Neural progenitor cell (in vitro differentiated cells): ENCODE data around the gene BMPR1B. TPM values are rescaled to one million over a fixed set of nuclear protein-coding genes. Genes with fewer than 3 reads are reported as not detected.

Source experiments
- DNase-seq: peaks from one replicate; pipeline ENCODE4 v3.0.0-alpha.2; 2016; ENCODE audit warnings: low spot score
- H2AFZ ChIP-seq: fragments of 200-600 bp; sonication (generic); replicated peaks from 2 replicates; pipeline ENCODE4 v1.6.1; 2016; ENCODE audit warnings: antibody characterized with exemption
- H3F3A ChIP-seq: fragments of 200-600 bp; sonication (generic); 2 replicates; pipeline ENCODE4 v1.6.1; 2016; ENCODE audit warnings: antibody characterized with exemption, low read depth
- H3K27ac ChIP-seq: fragments of 200-600 bp; sonication (generic); 2 replicates; pipeline ENCODE4 v1.5.1; 2016; ENCODE audit warnings: mild to moderate bottlenecking
- H3K27me3 ChIP-seq: fragments of 200-600 bp; sonication (generic); 2 replicates; pipeline ENCODE4 v1.6.1; 2016; ENCODE audit warnings: mild to moderate bottlenecking, moderate library complexity
- H3K36me3 ChIP-seq: fragments of 200-600 bp; sonication (generic); 2 replicates; pipeline ENCODE4 v1.5.1; 2016
- H3K4me1 ChIP-seq: fragments of 200-600 bp; sonication (generic); 2 replicates; pipeline ENCODE4 v1.6.1; 2016; ENCODE audit warnings: mixed run types
- H3K4me2 ChIP-seq: fragments of 200-600 bp; sonication (generic); 2 replicates; pipeline ENCODE4 v1.6.1; 2016
- H3K4me3 ChIP-seq: fragments of 200-600 bp; sonication (generic); 2 replicates; pipeline ENCODE4 v1.5.1; 2016
- H3K79me2 ChIP-seq: fragments of 200-600 bp; sonication (generic); 2 replicates; pipeline ENCODE4 v1.6.1; 2016; ENCODE audit warnings: low read depth
- H3K9ac ChIP-seq: fragments of 200-600 bp; sonication (generic); 2 replicates; pipeline ENCODE4 v1.6.1; 2016
- H3K9me3 ChIP-seq: fragments of 200-600 bp; sonication (generic); 2 replicates; pipeline ENCODE4 v1.5.1; 2016; ENCODE audit warnings: low read depth
- H4K20me1 ChIP-seq: fragments of 200-600 bp; sonication (generic); 2 replicates; pipeline ENCODE4 v1.6.1; 2016; ENCODE audit warnings: low read depth
- H3K27ac Mint-ChIP-seq: 3 replicates; pipeline ENCODE4 v1.8.0; 2021; ENCODE audit warnings: mixed read lengths
- H3K27me3 Mint-ChIP-seq: 2 replicates; pipeline ENCODE4 v1.8.0; 2022; ENCODE audit warnings: low read depth, mild to moderate bottlenecking, inconsistent platforms, moderate library complexity, mixed read lengths; ENCODE audit not compliant: insufficient read depth
- H3K36me3 Mint-ChIP-seq: 3 replicates; pipeline ENCODE4 v1.8.0; 2021; ENCODE audit warnings: mixed read lengths
- H3K4me1 Mint-ChIP-seq: 3 replicates; pipeline ENCODE4 v1.8.0; 2021; ENCODE audit warnings: mixed read lengths
- H3K4me3 Mint-ChIP-seq: 3 replicates; pipeline ENCODE4 v1.8.0; 2021; ENCODE audit warnings: mild to moderate bottlenecking, moderate library complexity, mixed read lengths
- H3K9me3 Mint-ChIP-seq: 3 replicates; pipeline ENCODE4 v1.8.0; 2020; ENCODE audit warnings: mixed read lengths
- EZH2 ChIP-seq: fragments of 200-600 bp; sonication (generic); IDR thresholded peaks from 2 replicates; pipeline ENCODE4 v1.6.1; 2017; ENCODE audit warnings: antibody characterized with exemption, mild to moderate bottlenecking, moderate library complexity
- EZH2phosphoT487 ChIP-seq: fragments of 200-600 bp; sonication (generic); IDR thresholded peaks from 2 replicates; pipeline ENCODE4 v1.6.1; 2017; ENCODE audit warnings: antibody characterized with exemption
- total RNA-seq: library from RNA; depleted of rRNA; stranded (reverse); fragments of >200 nt; gene quantifications from 2 replicates; pipeline ENCODE4 v1.2.3, GENCODE V29; 2015; ENCODE audit warnings: low replicate concordance
- TF ChIP-seq, protein P1 (sequence below): fragments of 200-600 bp; sonication (generic); IDR thresholded peaks from 2 replicates; pipeline ENCODE4 v1.5.1; 2017; ENCODE audit warnings: antibody characterized with exemption, mild to moderate bottlenecking

Gene BMPR1B
- total RNA-seq, 1 donor from 2014 or later = 2.7 TPM

DNA sequence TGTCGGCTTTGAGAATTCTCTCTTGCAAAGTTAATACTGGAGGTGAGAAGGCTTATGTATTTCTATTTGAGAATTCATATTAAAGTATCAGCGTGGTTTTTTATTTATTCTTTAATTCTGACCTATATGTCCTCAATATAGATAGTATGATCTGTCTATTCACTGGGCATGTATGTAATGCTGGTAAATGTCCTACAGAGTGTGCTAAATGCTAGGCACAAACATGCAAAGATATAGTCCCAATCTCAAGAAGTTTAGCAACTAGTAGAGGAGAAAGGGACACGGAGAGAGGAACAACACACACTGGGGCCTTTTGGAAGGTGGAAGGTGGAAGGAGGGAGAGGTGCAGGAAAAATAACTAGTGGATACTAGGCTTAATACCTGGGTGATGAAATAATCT lies 11.0 kb upstream of the BMPR1B start:
- no peaks in the 10 kb centered on the region for H3K36me3 Mint-ChIP-seq
- Histone ChIP-seq H3K79me2 (no peaks in the 10 kb centered on the region), H3K27me3 (no peaks in the 10 kb centered on the region), H2AFZ (no peak overlapping the region), H3K9ac (no peak overlapping the region), H3K4me3 (no peak overlapping the region), H3K9me3 (no peaks in the 10 kb centered on the region), H3K27ac (no peak overlapping the region), H4K20me1 (no peaks in the 10 kb centered on the region), H3K4me1 (no peaks in the 10 kb centered on the region), H3K4me2 (no peak overlapping the region), H3K36me3 (no peaks in the 10 kb centered on the region), H3F3A (no peaks in the 10 kb centered on the region)
- no peak overlapping the region for H3K27ac Mint-ChIP-seq
- TF ChIP-seq, protein P1, sequence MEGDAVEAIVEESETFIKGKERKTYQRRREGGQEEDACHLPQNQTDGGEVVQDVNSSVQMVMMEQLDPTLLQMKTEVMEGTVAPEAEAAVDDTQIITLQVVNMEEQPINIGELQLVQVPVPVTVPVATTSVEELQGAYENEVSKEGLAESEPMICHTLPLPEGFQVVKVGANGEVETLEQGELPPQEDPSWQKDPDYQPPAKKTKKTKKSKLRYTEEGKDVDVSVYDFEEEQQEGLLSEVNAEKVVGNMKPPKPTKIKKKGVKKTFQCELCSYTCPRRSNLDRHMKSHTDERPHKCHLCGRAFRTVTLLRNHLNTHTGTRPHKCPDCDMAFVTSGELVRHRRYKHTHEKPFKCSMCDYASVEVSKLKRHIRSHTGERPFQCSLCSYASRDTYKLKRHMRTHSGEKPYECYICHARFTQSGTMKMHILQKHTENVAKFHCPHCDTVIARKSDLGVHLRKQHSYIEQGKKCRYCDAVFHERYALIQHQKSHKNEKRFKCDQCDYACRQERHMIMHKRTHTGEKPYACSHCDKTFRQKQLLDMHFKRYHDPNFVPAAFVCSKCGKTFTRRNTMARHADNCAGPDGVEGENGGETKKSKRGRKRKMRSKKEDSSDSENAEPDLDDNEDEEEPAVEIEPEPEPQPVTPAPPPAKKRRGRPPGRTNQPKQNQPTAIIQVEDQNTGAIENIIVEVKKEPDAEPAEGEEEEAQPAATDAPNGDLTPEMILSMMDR = peak; percentile 23
- TF ChIP-seq EZH2 = no peak
- DNase-seq = no peak
- no peaks in the 10 kb centered on the region for H3K27me3 Mint-ChIP-seq
- no peaks in the 10 kb centered on the region for H3K9me3 Mint-ChIP-seq
- H3K4me3 Mint-ChIP-seq = no peak overlapping the region
- H3K4me1 Mint-ChIP-seq = peaks cover 17% of the 10 kb centered on the region

DNA sequence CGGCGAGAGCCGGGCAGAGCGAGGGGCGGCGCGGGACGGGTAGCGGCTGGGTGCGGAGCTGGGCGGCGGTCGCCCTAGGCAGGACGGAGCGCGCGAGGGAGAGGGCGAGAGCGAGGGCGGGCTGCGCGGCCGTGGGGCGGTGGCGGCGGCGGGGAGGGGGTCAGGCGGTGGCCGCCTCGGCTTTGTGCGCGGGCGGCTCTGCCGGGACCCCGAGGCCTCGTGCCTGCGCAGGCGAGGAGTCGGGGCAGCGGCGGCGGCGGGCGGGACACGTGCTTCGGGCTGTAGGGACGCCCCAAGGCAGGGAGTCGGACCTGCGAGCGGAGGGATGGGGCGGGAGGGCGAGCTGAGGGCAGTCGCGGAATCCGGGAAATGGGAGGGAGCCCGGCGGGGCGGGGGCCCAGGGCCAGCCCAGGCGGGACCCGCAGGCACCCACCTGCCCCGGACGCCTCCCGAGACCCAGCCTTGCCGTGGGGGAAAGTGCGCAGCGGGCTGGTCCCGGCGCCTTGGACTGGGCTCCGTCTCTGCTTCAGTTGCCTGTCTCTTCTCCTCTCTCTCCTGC lies 465 bp downstream of the BMPR1B start:
- no peak overlapping the region for H3K9ac ChIP-seq
- H3K4me1 Mint-ChIP-seq = peaks cover 26% of the 10 kb centered on the region
- peak overlapping the region; percentile 91 for H3K4me3 Mint-ChIP-seq
- H3K9me3 Mint-ChIP-seq = no peaks in the 10 kb centered on the region
- TF ChIP-seq EZH2phosphoT487 (no peak), EZH2 (no peak)
- TF ChIP-seq, protein P1 = no peak
- H3K27me3 ChIP-seq = peaks cover 87% of the 10 kb centered on the region
- no peaks in the 10 kb centered on the region for H3K9me3 ChIP-seq
- H3K4me3 ChIP-seq = peak overlapping the region; percentile 53
- H3K36me3 ChIP-seq = no peaks in the 10 kb centered on the region
- H3F3A ChIP-seq = peaks cover 9% of the 10 kb centered on the region
- no peaks in the 10 kb centered on the region for H3K36me3 Mint-ChIP-seq
- no peaks in the 10 kb centered on the region for H4K20me1 ChIP-seq
- DNase-seq = peak; percentile 80
- peak overlapping the region; percentile 96 for H2AFZ ChIP-seq
- peak overlapping the region; percentile 78 for H3K4me2 ChIP-seq
- H3K27ac Mint-ChIP-seq = peak overlapping the region; percentile 51
- no peak overlapping the region for H3K27ac ChIP-seq
- no peaks in the 10 kb centered on the region for H3K4me1 ChIP-seq
- peaks cover 5% of the 10 kb centered on the region for H3K27me3 Mint-ChIP-seq
- no peaks in the 10 kb centered on the region for H3K79me2 ChIP-seq

DNA sequence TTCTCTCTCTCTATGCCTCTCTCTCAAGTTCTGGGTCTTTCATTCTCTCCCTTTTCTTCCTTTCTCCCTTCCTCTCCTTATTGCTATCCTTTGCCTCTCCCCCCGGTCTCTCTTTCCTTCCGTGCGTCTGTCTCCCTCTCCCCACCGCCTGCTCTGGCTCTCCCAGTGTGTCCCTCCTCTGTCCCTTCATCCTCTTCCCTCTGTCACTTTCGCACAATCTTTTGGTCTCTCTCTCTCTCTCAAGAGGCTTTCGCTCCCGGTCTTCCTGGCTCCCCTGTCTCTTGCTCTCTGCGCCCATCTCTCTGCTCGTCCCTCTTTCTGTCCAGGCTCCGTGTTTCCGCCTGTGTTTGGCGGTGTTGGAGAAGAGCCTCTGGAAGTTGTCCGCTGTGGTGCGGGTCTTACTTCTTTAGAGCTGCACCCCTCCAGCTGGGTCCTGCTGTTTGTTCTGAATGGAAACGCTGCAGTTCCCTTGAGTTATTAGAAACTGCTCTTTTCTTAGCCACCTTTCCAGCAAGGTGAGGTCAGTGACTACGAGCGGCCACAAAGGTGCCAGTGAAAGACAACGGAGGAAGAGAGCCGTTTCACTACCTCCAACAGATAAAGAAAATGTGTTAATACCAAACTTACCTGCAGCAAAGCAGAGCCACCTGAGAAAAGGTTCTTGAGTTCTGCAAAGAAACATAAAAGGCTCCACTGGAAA lies 1.1 kb downstream of the BMPR1B start:
- Mint-ChIP-seq H3K27me3 (peaks cover 5% of the 10 kb centered on the region), H3K36me3 (no peaks in the 10 kb centered on the region), H3K4me1 (peaks cover 26% of the 10 kb centered on the region), H3K27ac (peak overlapping the region; percentile 51), H3K9me3 (no peaks in the 10 kb centered on the region), H3K4me3 (peak overlapping the region; percentile 91)
- peak overlapping the region; percentile 96 for H2AFZ ChIP-seq
- no peaks in the 10 kb centered on the region for H4K20me1 ChIP-seq
- no peak overlapping the region for H3K9ac ChIP-seq
- no peaks in the 10 kb centered on the region for H3K79me2 ChIP-seq
- no peaks in the 10 kb centered on the region for H3K36me3 ChIP-seq
- TF ChIP-seq EZH2phosphoT487 (peak; percentile 50), EZH2 (peak; percentile 82)
- TF ChIP-seq, protein P1 = no peak
- no peak overlapping the region for H3K27ac ChIP-seq
- peaks cover 9% of the 10 kb centered on the region for H3F3A ChIP-seq
- no peaks in the 10 kb centered on the region for H3K4me1 ChIP-seq
- peak; percentile 48 for DNase-seq
- H3K4me2 ChIP-seq = peak overlapping the region; percentile 78
- H3K9me3 ChIP-seq = no peaks in the 10 kb centered on the region
- H3K27me3 ChIP-seq = peaks cover 87% of the 10 kb centered on the region
- peak overlapping the region; percentile 53 for H3K4me3 ChIP-seq
